AG10803 (cell line): Measurements from ENCODE around the gene GBE1.

Experiments used
- DNase-seq: peaks from one replicate; pipeline ENCODE4 v3.0.0; 2010; ENCODE audit warnings: low read depth
- H3K4me3 ChIP-seq: 2 replicates; pipeline ENCODE4 v1.5.1; 2011; ENCODE audit warnings: mild to moderate bottlenecking, low read length, control low read depth
- TF ChIP-seq, protein P1 (sequence below): conservative IDR thresholded peaks from 2 replicates; pipeline ENCODE4 v1.5.1; 2011; ENCODE audit warnings: mild to moderate bottlenecking, low read length, control low read depth, inconsistent platforms

Gene GBE1

GRCh38 chr3:81689617-81690016 lies 71.8 kb downstream of the GBE1 start:
- TF ChIP-seq, protein P1, sequence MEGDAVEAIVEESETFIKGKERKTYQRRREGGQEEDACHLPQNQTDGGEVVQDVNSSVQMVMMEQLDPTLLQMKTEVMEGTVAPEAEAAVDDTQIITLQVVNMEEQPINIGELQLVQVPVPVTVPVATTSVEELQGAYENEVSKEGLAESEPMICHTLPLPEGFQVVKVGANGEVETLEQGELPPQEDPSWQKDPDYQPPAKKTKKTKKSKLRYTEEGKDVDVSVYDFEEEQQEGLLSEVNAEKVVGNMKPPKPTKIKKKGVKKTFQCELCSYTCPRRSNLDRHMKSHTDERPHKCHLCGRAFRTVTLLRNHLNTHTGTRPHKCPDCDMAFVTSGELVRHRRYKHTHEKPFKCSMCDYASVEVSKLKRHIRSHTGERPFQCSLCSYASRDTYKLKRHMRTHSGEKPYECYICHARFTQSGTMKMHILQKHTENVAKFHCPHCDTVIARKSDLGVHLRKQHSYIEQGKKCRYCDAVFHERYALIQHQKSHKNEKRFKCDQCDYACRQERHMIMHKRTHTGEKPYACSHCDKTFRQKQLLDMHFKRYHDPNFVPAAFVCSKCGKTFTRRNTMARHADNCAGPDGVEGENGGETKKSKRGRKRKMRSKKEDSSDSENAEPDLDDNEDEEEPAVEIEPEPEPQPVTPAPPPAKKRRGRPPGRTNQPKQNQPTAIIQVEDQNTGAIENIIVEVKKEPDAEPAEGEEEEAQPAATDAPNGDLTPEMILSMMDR = no peak
- no peak overlapping the region for H3K4me3 ChIP-seq

GRCh38 chr3:81684751-81685395 lies 76.6 kb downstream of the GBE1 start:
- H3K4me3 ChIP-seq = no peak overlapping the region
- TF ChIP-seq, protein P1 = no peak
- peak; percentile 51 for DNase-seq

More at GRCh38 chr3:81689617-81690016, 71.8 kb downstream of the GBE1 start:
- no peak for DNase-seq

DNA sequence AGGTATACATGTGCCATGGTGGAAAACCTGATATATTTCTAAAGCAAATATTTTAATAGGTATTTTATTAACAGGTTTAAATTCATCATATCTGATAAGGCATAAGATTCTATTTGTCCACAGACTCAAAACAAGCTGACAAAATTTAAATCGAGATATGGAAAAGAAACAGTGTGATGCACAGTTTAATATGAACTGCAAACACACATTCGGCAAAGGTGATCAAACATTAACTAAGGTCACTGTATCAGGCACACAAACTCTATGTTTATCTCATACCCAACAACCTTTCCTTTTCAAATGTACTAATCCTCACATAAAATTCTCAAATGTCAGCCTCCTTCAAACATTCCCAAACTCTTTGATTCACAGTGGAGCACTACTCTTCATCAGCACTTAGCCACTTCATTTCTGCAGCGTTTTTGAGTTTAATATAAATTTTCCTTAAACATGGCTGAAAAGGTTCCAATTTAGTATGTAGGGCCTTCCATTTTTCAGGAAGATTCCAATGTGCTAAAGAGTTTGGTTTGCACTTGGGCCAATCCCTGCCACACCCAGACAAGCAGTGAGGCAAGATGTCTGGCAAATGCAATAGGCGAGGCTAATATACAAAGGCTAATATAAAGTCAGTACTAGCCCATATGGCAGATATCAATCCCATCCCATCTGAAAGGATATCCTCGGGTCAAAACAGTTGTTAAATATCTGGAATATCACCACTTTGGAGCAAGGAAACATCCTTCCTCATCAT lies 84.6 kb downstream of the GBE1 start:
- no peak for DNase-seq

GRCh38 chr3:81674690-81675089 lies 86.8 kb downstream of the GBE1 start:
- TF ChIP-seq, protein P1 = no peak
- H3K4me3 ChIP-seq = no peak overlapping the region
- DNase-seq = no peak

More for the DNA sequence above, 84.6 kb downstream of the GBE1 start:
- no peak overlapping the region for H3K4me3 ChIP-seq
- TF ChIP-seq, protein P1 = no peak

DNA sequence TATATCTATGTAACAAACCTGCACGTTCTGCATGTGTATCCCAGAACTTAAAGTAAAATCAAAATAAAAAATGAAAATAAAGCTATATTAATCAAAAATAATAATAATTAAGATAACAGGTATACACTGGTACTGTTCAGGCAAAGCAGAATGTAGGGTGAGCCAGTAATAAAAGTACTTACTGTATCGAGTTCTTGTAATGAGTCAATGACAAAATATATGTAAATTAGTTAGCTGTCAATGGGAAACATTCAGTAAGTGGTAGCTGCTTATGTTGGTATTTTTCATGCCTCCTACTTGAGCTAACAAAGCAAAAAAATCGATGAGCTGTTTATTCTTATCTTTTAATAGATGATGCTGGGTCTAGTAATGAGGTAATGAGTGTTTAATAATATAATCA lies 93.2 kb downstream of the GBE1 start:
- TF ChIP-seq, protein P1 = no peak
- no peak for DNase-seq
- no peak overlapping the region for H3K4me3 ChIP-seq

DNA sequence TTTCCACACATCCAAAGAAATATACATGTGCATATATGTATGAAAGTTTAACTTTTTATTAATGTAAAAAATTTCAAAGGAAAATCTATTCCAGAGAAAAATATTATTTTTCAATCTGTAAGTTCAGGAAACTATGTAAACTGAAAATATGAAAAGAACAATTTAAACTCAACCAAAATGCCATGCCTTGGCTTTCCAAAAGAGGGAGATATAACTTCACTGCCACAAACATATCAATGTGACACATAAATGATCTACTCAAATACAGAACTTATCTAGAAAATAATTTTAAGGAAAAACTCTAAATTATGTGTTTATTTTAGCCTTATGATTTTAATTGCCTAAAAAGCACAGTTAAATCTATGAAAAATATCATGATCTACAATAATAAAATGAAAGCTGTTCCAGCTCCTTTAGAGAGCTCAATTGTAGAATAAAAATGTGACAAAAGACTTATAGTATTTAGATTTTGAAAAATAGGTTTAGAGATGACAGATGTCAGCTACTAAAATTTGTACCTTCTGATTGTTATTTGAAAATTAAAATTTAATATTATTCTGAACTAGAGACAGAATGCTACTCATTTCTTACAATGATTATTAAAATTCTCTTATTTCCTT lies 94.8 kb downstream of the GBE1 start:
- no peak overlapping the region for H3K4me3 ChIP-seq
- DNase-seq = peak; percentile 29
- TF ChIP-seq, protein P1 = peak; percentile 85
